ENCODE data around the gene SLC35F6.

Gene SLC35F6, protein sequence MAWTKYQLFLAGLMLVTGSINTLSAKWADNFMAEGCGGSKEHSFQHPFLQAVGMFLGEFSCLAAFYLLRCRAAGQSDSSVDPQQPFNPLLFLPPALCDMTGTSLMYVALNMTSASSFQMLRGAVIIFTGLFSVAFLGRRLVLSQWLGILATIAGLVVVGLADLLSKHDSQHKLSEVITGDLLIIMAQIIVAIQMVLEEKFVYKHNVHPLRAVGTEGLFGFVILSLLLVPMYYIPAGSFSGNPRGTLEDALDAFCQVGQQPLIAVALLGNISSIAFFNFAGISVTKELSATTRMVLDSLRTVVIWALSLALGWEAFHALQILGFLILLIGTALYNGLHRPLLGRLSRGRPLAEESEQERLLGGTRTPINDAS

DNA sequence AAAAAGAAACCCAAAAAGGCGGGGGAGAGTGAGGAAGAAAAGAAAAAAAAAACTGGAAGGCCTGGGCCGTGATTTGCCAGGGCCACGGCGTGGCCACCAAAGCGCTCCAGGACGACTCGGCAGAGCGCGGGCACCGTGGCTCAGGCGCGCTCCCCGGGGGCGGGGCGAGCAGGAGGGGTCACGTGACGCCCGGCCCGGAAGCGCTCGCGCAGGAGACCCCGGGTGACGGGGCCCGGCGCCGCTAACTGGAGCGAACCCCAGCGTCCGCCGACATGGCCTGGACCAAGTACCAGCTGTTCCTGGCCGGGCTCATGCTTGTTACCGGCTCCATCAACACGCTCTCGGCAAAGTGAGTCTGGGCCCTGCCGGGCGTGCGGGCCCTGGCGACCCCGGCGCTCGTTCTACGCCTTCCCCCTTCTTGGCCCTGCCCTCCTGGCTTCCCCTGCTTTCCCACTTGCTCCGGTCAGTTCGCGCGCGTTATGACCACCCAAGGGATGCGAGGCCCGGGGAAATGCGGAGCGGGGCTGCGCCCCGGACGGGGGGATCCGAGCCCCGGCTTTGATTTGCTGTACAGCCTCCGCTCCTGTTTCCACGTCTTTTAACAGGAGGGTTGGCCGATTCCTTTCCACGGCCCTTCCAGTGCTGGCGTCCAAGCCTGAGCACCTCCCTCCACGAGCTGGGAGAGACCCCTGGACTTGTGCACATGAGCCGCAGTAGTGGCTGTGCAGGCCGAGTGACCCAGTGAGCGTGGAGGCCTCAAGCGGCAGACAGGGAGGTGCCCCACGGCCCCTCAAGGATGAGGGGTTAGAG lies at the start of gene SLC35F6:
Gene SLC35F6, plus strand, starts transcription at position 207 of the 810 bp plus-strand sequence. Its CDS starts 66 bp downstream, at position 273.
- peak; percentile 16 to 17 for DNase-seq

- DNase-seq, result no peak
Measured at GRCh38 chr2:26715528-26716270, 48.4 kb upstream of the SLC35F6 start.

GRCh38 chr2:26716340-26716739 lies 47.7 kb upstream of the SLC35F6 start:
- DNase-seq, result no peak

- DNase-seq, result no peak
Measured at GRCh38 chr2:26716769-26717168, 47.3 kb upstream of the SLC35F6 start.

GRCh38 chr2:26717362-26717761 lies 46.7 kb upstream of the SLC35F6 start:
- DNase-seq, result no peak

GRCh38 chr2:26718949-26719686 lies 45.0 kb upstream of the SLC35F6 start:
- no peak for DNase-seq

- DNase-seq, result no peak
Measured at GRCh38 chr2:26720322-26721114, 43.6 kb upstream of the SLC35F6 start.

- no peak for DNase-seq
Measured at GRCh38 chr2:26721115-26722032, 42.7 kb upstream of the SLC35F6 start.

DNA sequence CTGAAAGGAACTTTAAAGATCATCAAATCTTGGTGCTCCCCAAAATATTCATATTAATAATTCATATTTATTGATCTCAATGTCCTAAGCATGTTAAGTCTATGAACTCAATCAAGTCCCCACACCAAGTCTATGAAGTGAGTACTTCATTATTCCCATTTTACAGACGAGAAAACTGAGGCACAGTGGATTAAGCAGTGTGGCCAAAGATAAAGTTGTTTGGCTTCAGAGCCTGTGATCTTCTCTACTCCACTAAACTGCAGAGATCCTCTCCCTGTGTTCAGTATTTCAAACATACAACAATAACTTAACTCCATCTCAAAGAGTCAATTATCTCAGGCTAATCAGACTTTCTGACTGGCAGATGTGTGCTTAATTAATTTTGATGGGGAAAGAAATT lies 41.8 kb upstream of the SLC35F6 start:
- no peak for DNase-seq

- DNase-seq, result no peak
Measured at GRCh38 chr2:26722911-26723310, 41.2 kb upstream of the SLC35F6 start.

DNA sequence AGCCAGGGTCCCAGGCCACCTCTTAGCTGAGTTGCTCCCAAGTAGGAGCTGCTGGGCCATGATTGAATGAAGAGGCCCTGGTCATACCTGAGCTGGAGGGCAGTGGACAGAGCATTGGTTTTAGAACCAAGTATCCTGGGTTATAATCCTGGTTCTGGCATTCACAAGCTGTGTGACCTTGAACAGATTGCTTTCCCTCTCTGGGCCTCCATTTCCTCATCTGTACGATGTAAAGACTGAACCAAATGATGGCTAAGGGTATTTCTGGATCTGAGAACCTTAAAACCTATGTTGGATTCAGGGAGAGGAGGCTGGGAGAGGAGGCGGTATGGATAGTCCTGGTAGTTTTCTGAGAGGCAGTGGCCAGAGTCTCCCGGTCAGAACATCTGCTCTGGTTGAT lies 40.6 kb upstream of the SLC35F6 start:
- DNase-seq, result no peak

DNA sequence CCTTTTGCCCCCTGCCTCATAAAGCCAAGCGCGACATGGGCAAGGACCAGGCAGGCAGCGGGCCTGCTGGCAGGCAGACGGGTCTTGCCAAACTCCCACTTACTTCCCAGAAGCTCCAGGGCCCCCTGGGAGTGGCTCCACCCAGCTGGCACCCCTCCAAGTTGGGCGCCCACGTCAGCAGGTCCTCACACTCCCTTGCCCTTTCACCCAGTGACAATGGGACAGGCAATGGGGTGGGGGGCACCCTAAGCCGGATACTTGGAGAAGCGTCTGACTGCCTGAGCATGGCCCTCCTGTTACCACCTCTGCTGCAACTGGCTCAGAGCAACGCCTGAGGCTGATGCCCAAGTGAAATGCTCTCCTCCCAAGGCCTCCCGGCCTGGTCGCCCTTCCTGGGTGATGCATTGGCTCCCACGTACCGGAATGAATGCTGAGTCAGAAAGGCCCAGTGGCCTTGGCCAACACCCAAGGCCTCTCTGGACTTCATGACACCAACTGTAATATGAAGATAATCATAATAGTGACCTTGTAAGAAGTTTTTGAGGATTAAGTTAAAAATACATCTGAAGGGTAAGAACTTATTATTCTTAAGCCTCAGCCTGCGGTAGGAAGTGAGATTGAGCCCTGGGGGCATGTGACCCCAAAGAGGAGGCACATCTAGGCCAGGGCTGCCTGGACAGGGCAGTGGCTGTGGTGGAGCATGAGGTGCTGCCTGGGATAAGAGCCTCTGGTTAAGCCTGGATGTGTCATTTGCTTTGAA lies 39.9 kb upstream of the SLC35F6 start:
- DNase-seq, result no peak

- no peak for DNase-seq
Measured at GRCh38 chr2:26724784-26725520, 39.1 kb upstream of the SLC35F6 start.

DNA sequence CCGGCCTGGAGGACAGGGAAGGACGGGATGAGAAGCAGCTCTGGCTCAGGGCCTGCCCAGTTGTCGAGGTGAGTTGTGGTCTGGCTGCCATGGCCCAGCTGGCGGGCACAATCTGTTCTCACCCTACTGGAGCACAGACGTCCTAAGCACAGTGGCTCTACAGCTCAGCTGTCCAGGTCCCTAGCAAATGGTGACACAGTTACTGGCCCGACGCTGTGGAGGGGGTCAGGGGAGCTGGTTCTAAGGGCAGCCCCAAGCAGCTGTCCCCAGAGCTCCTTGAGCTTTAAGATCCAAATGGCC lies 38.6 kb upstream of the SLC35F6 start:
- no peak for DNase-seq

- DNase-seq, result no peak
Measured at GRCh38 chr2:26726228-26726627, 37.9 kb upstream of the SLC35F6 start.

DNA sequence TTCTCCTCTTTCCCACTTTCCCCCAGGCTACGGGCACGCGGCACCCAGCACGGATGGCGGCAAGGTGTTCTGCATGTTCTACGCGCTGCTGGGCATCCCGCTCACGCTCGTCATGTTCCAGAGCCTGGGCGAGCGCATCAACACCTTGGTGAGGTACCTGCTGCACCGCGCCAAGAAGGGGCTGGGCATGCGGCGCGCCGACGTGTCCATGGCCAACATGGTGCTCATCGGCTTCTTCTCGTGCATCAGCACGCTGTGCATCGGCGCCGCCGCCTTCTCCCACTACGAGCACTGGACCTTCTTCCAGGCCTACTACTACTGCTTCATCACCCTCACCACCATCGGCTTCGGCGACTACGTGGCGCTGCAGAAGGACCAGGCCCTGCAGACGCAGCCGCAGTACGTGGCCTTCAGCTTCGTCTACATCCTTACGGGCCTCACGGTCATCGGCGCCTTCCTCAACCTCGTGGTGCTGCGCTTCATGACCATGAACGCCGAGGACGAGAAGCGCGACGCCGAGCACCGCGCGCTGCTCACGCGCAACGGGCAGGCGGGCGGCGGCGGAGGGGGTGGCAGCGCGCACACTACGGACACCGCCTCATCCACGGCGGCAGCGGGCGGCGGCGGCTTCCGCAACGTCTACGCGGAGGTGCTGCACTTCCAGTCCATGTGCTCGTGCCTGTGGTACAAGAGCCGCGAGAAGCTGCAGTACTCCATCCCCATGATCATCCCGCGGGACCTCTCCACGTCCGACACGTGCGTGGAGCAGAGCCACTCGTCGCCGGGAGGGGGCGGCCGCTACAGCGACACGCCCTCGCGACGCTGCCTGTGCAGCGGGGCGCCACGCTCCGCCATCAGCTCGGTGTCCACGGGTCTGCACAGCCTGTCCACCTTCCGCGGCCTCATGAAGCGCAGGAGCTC lies 36.2 kb upstream of the SLC35F6 start:
- no peak for DNase-seq

DNA sequence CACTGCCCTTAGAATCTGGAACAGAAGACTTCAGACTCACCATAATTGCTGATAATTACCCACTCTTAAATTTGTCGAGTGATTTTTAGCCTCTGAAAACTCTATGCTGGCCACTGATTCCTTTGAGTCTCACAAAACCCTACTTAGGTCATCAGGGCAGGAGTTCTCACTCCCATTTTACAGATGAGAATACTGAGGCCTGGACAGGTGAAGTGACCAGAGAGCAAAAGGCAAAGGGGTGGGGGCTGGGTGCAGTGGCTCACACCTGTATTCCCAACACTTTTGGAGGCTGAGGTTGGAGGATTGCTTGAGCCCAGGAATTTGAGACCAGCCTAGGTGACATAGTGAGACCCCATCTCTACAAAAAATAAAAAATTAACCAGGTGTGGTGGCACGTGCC lies 34.8 kb upstream of the SLC35F6 start:
- no peak for DNase-seq
